Right renal cortex interstitium (tissue), 3 donors: ENCODE data around the gene OR52B4. TPM values are rescaled to one million over a fixed set of nuclear protein-coding genes. Genes with fewer than 3 reads are reported as not detected.
A peak's percentile ranks its signal among the peaks of the same experiment; 100 is the strongest.
"Not testable (repeated sequence)": the region's sequence is repeated elsewhere in the genome, so short reads cannot be mapped to it uniquely, and the experiment has no call there.

ENCODE experiments used
- DNase-seq, 3 donors: peaks; one replicate each; pipeline ENCODE4 v3.0.0-alpha.2; 2013; ENCODE audit warnings: low read depth in 3 of 3, low spot score in 2 of 3
- polyA plus RNA-seq, 3 donors: library from polyadenylated mRNA; unstranded; fragments of 120-200 nt; gene quantifications; one replicate each; pipeline ENCODE4 v1.2.1, GENCODE V29; 2013; ENCODE audit not compliant: insufficient read length in 3 of 3

OR52B4 gene
- polyA plus RNA-seq, result not detected

- no peak for DNase-seq
These were observed at the start of gene OR52B4 for GRCh38 chr11:4368286-4368685. Gene OR52B4, minus strand, starts transcription at chr11:4368386. Its CDS starts 91 bp downstream, at chr11:4368295.

- no peak for DNase-seq
These were observed 48.6 kb upstream of the OR52B4 start for GRCh38 chr11:4416816-4417215.

- DNase-seq, result no peak
These were observed 48.1 kb upstream of the OR52B4 start for GRCh38 chr11:4416306-4416705.

DNA sequence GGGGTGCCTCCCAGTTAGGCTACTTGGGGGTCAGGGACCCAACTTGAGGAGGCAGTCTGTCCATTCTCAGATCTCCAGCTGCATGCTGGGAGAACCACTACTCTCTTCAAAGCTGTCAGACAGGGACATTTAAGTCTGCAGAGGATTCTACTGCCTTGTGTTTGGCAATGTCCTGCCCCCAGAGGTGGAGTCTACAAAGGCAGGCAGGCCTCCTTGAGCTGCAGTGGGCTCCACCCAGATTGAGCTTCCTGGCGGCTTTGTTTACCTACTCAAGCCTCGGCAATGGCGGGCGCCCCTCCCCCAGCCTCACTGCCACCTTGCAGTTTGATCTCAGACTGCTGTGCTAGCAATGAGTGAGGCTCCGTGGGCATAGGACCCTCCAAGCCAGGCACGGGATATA lies 38.0 kb upstream of the OR52B4 start:
- DNase-seq, result not testable (repeated sequence)

DNA sequence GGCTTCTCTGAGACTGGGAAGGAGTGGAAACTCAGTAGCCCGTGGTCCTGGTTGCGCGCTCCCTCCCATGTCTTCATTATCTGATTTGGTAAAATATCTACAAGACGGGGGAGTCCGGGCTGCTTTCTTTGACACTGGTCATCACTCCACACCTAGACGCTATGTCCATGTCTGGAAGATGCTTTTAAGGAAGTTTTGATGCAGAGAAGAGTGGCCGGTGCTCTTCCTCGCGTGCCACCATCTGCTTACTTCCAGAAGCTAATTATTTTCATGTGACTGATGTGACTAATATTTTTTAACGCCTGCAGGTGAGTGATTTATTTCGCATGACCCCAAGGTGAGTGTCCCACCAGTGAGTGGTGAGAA lies 25.7 kb upstream of the OR52B4 start:
- DNase-seq, result no peak

GRCh38 chr11:4393209-4393857 lies 25.1 kb upstream of the OR52B4 start, which contains the start of gene TRIM21:
Gene TRIM21, minus strand, starts transcription at chr11:4393702. Its CDS starts 3,293 bp downstream, at chr11:4390409.
- DNase-seq, result peak; percentile 59 to 83 (median 82)

DNA sequence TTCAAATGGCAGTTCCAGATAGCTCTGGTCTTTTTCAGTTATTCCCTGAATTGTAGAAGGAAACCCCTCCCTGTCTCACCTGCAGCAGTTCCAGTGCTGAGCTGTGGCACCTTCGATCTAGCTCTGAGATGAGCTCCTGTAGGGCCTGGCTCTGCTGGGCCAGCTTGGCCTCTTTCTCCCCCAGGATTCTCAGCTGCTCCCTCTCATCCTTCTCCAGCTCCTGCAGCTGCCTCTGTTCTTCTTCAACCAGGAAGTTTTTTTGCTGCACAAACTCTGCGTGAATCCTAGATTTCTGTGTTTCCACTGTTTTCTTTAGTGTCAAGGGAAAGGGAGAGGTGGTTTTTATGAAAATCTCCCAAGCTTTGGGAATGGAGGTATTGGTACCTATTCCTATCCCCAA lies 20.0 kb upstream of the OR52B4 start:
- DNase-seq, result no peak

DNA sequence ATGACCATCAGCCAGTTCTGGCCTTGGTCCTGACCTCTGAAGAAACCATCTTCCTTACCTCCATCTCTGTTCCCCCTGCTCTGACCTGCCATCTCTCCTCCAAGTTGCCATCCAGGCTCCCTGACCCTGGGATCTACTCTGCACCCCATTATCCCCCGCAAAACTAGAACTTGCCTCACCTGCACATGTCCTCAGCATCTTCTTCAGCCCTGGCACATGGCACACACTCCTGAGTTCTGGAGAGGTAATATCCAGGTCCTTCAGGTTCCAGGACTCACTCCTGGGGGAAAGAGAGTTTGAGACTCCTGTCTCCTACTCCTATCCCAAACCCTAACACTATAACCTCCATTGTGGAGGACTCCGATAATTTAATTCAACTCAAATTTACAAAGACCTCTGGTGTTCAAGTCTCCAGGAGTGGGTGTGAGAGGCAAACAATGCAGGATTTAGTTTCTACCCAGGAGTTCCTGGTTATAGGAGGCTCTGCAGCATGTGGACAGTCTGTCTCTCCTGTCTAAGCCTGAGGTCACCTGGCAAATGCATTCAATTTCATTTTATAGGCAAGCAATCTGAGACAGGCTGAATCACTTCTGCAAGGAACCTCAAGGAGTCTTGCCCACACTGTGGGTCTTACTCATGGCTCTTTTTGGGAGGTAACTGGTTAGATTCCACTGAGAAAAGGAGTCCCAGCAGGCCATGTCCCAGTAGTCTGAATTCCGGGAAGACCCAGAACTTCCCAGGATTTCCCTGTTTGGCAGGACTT lies 18.0 kb upstream of the OR52B4 start:
- DNase-seq, result no peak

GRCh38 chr11:4381901-4382300 lies 13.7 kb upstream of the OR52B4 start:
- no peak for DNase-seq

DNA sequence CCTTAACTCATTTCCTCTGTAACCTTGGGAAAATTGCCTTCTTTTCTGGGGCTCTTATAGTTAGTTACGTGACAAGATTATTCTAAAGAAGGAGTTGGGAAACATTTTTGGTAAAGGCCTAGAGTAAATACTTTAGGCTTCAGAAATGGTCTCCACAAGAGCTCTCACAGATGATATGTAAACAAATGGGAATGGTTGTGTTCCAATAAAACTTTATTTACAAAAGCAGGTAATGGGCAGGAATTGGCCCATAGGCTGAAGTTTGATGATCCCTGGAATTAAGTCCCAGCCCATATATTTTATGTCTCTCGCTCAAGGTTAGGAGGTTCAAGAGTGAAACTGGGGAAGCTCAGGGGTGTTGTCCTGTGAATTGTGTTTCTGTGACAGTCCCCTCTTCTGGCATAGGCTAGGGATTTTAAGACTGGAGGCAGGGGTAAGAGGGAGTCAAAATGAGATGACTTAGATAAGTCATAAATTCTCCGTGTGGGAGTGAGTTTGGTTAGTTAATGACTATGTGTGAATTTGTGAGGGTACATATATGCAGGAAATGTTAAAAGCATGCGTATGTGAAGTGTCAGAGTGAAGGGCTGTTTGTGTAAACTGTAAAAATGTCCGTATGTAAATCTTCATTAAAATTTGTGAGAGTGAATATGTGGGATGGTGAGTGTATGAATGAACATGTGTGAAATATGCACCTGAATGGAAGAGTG lies 7.4 kb upstream of the OR52B4 start:
- DNase-seq, result no peak

- no peak for DNase-seq
These were observed 2.0 kb upstream of the OR52B4 start for GRCh38 chr11:4370166-4370565.

GRCh38 chr11:4348142-4348541 lies 20.0 kb downstream of the OR52B4 start:
- DNase-seq, result not testable (repeated sequence)

DNA sequence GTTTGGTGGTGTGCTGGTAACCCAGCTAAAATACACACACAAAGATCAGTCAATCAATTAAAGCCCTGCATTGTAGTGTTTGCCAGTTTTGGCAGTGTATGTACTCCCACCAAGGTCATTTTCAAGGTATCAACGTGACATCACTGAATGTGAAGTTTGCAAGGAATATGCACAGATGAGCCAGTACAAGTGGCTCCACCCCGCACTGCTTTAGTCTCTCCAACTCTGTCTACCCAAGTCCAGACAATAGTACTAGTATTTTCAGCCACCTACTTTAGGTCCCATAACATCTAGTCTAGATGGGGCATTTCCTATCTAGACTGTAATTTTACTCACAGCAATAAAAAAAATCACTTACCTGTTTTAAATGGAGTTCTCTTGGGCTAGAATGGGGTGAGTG lies 22.8 kb downstream of the OR52B4 start:
- DNase-seq, result not testable (repeated sequence)

DNA sequence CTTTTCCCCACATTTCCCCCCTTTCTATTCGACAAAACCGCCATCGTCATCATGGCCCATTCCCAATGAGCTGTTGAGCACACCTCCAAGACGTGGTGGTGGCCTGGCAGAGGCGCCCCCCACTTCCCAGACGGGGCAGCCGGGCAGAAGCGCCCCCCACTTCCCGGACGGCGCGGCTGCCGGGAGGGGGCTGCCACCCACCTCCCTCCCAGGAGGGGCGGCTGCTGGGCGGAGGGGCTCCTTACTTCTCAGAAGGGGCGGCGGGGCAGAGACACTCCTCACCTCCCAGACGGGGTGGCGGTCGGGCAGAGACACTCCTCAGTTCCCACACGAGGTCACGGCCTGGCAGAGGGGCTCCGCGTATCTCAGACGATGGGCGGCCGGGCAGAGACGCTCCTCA lies 33.8 kb downstream of the OR52B4 start:
- not testable (repeated sequence) for DNase-seq

Other genes with a start within 250 kb of the OR52B4 start
- 10 to 100 TPM; 24.2 to 25.9 (median 24.9) TPM for gene TRIM21, start 25.3 kb upstream of the OR52B4 start, polyA plus RNA-seq
- gene OR52K2, start 80.9 kb upstream of the OR52B4 start, polyA plus RNA-seq, result not detected
- under 1 TPM; 0.06 to 0.10 (median 0.07) TPM for gene OR52K1, start 114.3 kb upstream of the OR52B4 start, polyA plus RNA-seq
- not detected for gene OR52M1, start 176.8 kb upstream of the OR52B4 start, polyA plus RNA-seq
- gene OR52I2, start 213.4 kb upstream of the OR52B4 start, polyA plus RNA-seq, result under 1 TPM in 1 of 3 donors, not detected in 2; 0.03 TPM
- gene OR52I1, start 225.7 kb upstream of the OR52B4 start, polyA plus RNA-seq, result under 1 TPM in 1 of 3 donors, not detected in 2; 0.12 TPM
- gene TRIM68, start 239.8 kb upstream of the OR52B4 start, polyA plus RNA-seq, result 10 to 100 TPM; 20.2 to 22.4 (median 20.3) TPM